ENCODE data around the gene TIGD6. TPM values are rescaled to one million over a fixed set of nuclear protein-coding genes. Genes with fewer than 3 reads are reported as not detected.

Gene TIGD6
- total RNA-seq, 1 experiment from 2014 or later, result 2.1 TPM

DNA sequence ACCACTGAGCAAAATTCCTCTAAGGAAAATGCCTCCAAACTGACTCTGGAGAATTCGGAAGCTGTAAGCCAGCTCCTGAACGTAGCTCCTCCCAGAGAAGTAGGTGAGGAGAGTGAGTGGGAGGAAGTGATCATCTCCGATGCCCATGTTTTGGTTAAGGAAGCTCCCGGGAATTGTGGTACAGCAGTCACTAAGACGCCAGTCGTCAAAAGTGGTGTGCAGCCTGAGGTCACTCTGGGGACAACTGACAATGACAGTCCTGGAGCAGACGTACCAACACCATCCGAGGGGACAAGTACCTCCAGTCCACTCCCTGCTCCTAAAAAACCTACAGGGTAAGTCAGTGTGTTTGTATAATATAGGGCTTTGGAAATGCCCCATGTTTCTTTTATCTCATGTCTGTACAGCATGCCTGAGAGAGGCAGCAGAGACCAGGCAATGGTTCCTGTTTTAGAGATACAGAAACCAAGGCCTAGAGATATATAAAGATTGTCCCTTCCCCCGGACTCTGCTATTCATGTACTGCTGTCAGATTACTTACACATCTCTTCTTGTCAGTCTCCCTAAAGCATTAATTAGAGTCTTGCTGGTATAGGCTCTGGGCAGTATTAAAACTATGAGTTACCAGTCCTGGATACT lies 24.0 kb upstream of the TIGD6 start (continued):
- TF ChIP-seq, protein P1, sequence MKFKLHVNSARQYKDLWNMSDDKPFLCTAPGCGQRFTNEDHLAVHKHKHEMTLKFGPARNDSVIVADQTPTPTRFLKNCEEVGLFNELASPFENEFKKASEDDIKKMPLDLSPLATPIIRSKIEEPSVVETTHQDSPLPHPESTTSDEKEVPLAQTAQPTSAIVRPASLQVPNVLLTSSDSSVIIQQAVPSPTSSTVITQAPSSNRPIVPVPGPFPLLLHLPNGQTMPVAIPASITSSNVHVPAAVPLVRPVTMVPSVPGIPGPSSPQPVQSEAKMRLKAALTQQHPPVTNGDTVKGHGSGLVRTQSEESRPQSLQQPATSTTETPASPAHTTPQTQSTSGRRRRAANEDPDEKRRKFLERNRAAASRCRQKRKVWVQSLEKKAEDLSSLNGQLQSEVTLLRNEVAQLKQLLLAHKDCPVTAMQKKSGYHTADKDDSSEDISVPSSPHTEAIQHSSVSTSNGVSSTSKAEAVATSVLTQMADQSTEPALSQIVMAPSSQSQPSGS (CRISPR knock-in tag; IDR thresholded peaks at IDR 0.05; ENCODE audit: borderline replicate concordance, low read depth), result no peak
- no peak for TF ChIP-seq ZNF671 (CRISPR knock-in tag; IDR thresholded peaks at IDR 0.05)
- TF ChIP-seq, protein P2, sequence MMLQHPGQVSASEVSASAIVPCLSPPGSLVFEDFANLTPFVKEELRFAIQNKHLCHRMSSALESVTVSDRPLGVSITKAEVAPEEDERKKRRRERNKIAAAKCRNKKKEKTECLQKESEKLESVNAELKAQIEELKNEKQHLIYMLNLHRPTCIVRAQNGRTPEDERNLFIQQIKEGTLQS (CRISPR knock-in tag; conservative IDR thresholded peaks at IDR 0.05), result no peak

DNA sequence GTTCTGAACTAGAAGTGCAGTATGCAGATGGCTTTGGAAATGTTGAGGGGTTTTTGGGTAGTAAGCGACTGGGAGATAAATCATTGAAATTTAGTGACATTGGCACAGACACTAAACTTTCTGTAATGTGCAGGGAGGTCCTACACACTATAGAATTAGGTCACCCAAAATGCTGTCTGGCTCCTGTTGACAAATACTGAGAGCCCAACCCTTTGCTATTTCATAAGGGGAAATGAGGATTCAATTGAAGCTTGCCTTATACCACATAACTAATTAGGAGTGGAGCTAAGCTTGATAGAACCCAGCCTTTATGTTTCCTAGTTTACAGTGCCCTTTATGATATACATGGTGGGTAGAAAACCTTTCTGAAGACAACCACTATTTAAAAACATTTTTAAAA lies 22.7 kb upstream of the TIGD6 start:
- no peak for ATAC-seq
- H3K27me3 Mint-ChIP-seq (ENCODE audit: low read depth), result no peaks in the 10 kb centered on the region
- peaks cover 77% of the 10 kb centered on the region for H3K36me3 Mint-ChIP-seq
- H3K27ac Mint-ChIP-seq, result no peak overlapping the region; the same call in 1 of the 2 replicates
- POLR2A ChIA-PET, result no interaction called here
- no peaks in the 10 kb centered on the region for H3K9me3 Mint-ChIP-seq
- CTCF ChIA-PET, result interaction anchor here (0.7 to 1.0 kb wide), 3 partner anchors 33 to 756 kb away, joined by 3 to 4 read pairs (median 4); no protein-coding TSS in a partner anchor
- DNase-seq (ENCODE audit: low spot score), result no peak
- TF ChIP-seq OVOL2 (CRISPR knock-in tag; IDR thresholded peaks at IDR 0.05; ENCODE audit: borderline replicate concordance) (no peak), IRF2 (CRISPR knock-in tag; IDR thresholded peaks at IDR 0.05; ENCODE audit: borderline replicate concordance, low read depth) (no peak), PRRX2 (CRISPR knock-in tag; IDR thresholded peaks at IDR 0.05) (no peak), RELA (CRISPR knock-in tag; IDR thresholded peaks at IDR 0.05; ENCODE audit: borderline replicate concordance) (no peak), SMAD3 (CRISPR knock-in tag; IDR thresholded peaks at IDR 0.05; ENCODE audit: borderline replicate concordance) (no peak), JUN (CRISPR knock-in tag; IDR thresholded peaks at IDR 0.05) (no peak), ZNF121 (CRISPR knock-in tag; IDR thresholded peaks at IDR 0.05) (no peak)
- TF ChIP-seq, protein P3, sequence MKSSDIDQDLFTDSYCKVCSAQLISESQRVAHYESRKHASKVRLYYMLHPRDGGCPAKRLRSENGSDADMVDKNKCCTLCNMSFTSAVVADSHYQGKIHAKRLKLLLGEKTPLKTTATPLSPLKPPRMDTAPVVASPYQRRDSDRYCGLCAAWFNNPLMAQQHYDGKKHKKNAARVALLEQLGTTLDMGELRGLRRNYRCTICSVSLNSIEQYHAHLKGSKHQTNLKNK (CRISPR knock-in tag; IDR thresholded peaks at IDR 0.05), result no peak
- TF ChIP-seq, protein P4, sequence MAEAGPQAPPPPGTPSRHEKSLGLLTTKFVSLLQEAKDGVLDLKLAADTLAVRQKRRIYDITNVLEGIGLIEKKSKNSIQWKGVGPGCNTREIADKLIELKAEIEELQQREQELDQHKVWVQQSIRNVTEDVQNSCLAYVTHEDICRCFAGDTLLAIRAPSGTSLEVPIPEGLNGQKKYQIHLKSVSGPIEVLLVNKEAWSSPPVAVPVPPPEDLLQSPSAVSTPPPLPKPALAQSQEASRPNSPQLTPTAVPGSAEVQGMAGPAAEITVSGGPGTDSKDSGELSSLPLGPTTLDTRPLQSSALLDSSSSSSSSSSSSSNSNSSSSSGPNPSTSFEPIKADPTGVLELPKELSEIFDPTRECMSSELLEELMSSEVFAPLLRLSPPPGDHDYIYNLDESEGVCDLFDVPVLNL (CRISPR knock-in tag; IDR thresholded peaks at IDR 0.05; ENCODE audit: borderline replicate concordance, low read depth), result no peak
- peaks cover 32% of the 10 kb centered on the region for H3K4me1 Mint-ChIP-seq
- H3K4me3 Mint-ChIP-seq, result no peak overlapping the region

DNA sequence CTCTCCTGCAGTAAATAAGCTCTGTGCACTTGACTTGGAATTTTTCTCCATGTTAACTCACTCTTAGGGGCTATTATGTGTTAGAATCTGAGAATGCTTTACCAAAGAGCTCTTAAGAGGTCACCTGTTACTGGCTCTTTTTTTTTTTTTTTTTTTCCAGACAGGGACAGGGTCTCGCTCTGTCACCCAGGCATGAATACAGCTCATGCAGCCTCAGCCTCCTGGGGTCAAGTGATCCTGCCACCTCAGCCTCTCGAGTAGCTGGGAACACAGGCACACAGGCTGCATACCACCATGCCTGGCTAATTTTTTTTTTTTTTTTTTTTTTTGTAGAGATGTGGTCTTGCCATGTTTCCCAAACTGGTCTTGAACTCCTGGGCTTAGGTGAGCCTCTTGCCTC lies 22.2 kb upstream of the TIGD6 start:
- peaks cover 73% of the 10 kb centered on the region for H3K36me3 Mint-ChIP-seq
- H3K4me3 Mint-ChIP-seq, result no peak overlapping the region; the same call in 1 of the 2 replicates
- peak overlapping the region; percentile 92 for H3K27ac Mint-ChIP-seq
- CTCF ChIA-PET, result interaction anchor here (0.7 to 1.2 kb wide), 5 partner anchors 32 to 756 kb away, joined by 3 to 4 read pairs (median 3); no protein-coding TSS in a partner anchor
- no peak for DNase-seq (ENCODE audit: low spot score)
- no peaks in the 10 kb centered on the region for H3K27me3 Mint-ChIP-seq (ENCODE audit: low read depth)
- H3K9me3 Mint-ChIP-seq, result no peaks in the 10 kb centered on the region
- POLR2A ChIA-PET, result no interaction called here
- no peak for ATAC-seq
- H3K4me1 Mint-ChIP-seq, result peaks cover 28% of the 10 kb centered on the region
- TF ChIP-seq, protein P5, sequence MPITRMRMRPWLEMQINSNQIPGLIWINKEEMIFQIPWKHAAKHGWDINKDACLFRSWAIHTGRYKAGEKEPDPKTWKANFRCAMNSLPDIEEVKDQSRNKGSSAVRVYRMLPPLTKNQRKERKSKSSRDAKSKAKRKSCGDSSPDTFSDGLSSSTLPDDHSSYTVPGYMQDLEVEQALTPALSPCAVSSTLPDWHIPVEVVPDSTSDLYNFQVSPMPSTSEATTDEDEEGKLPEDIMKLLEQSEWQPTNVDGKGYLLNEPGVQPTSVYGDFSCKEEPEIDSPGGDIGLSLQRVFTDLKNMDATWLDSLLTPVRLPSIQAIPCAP (CRISPR knock-in tag; IDR thresholded peaks at IDR 0.05), result no peak
- TF ChIP-seq SMAD4 (CRISPR knock-in tag; IDR thresholded peaks at IDR 0.05), result no peak

DNA sequence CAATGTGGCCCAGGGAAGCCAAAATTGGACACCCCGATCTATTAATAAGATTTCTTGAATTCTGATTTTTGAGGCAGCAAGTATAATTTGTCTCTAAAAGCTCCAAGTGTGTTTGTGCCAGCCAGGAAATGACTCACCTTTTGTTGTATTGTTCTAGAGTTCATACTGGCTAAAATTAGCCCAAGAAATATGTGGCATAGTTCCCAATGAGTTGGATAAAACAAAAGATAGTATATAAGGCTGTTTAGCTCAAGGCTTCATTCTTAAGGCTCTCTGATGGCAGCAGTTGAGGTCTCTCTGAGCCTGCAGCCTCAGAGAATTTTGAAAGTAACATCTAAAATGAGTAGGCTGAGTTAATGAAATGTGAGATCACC lies 21.7 kb upstream of the TIGD6 start:
- no peaks in the 10 kb centered on the region for H3K9me3 Mint-ChIP-seq
- H3K36me3 Mint-ChIP-seq, result peaks cover 76% of the 10 kb centered on the region
- ChIA-PET POLR2A (no interaction called here), CTCF (interaction anchor here (0.7 to 1.2 kb wide), 6 partner anchors 23 to 327 kb away, joined by 3 to 4 read pairs (median 3); no protein-coding TSS in a partner anchor)
- peaks cover 27% of the 10 kb centered on the region for H3K4me1 Mint-ChIP-seq
- H3K4me3 Mint-ChIP-seq, result peak overlapping the region; percentile 24
- ATAC-seq (no peak), DNase-seq (ENCODE audit: low spot score) (no peak)
- TF ChIP-seq ZNF416 (CRISPR knock-in tag; IDR thresholded peaks at IDR 0.05) (no peak), EMX1 (CRISPR knock-in tag; IDR thresholded peaks at IDR 0.05) (no peak), TEAD1 (CRISPR knock-in tag; IDR thresholded peaks at IDR 0.05) (no peak), MYBL2 (CRISPR knock-in tag; IDR thresholded peaks at IDR 0.05) (no peak), RORB (CRISPR knock-in tag; IDR thresholded peaks at IDR 0.05) (no peak)
- TF ChIP-seq, protein P6, sequence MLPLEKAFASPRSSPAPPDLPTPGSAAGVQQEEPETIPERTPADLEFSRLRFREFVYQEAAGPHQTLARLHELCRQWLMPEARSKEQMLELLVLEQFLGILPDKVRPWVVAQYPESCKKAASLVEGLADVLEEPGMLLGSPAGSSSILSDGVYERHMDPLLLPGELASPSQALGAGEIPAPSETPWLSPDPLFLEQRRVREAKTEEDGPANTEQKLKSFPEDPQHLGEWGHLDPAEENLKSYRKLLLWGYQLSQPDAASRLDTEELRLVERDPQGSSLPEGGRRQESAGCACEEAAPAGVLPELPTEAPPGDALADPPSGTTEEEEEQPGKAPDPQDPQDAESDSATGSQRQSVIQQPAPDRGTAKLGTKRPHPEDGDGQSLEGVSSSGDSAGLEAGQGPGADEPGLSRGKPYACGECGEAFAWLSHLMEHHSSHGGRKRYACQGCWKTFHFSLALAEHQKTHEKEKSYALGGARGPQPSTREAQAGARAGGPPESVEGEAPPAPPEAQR (CRISPR knock-in tag; IDR thresholded peaks at IDR 0.05), result no peak
- TF ChIP-seq, protein P7, sequence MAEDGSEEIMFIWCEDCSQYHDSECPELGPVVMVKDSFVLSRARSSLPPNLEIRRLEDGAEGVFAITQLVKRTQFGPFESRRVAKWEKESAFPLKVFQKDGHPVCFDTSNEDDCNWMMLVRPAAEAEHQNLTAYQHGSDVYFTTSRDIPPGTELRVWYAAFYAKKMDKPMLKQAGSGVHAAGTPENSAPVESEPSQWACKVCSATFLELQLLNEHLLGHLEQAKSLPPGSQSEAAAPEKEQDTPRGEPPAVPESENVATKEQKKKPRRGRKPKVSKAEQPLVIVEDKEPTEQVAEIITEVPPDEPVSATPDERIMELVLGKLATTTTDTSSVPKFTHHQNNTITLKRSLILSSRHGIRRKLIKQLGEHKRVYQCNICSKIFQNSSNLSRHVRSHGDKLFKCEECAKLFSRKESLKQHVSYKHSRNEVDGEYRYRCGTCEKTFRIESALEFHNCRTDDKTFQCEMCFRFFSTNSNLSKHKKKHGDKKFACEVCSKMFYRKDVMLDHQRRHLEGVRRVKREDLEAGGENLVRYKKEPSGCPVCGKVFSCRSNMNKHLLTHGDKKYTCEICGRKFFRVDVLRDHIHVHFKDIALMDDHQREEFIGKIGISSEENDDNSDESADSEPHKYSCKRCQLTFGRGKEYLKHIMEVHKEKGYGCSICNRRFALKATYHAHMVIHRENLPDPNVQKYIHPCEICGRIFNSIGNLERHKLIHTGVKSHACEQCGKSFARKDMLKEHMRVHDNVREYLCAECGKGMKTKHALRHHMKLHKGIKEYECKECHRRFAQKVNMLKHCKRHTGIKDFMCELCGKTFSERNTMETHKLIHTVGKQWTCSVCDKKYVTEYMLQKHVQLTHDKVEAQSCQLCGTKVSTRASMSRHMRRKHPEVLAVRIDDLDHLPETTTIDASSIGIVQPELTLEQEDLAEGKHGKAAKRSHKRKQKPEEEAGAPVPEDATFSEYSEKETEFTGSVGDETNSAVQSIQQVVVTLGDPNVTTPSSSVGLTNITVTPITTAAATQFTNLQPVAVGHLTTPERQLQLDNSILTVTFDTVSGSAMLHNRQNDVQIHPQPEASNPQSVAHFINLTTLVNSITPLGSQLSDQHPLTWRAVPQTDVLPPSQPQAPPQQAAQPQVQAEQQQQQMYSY (CRISPR knock-in tag; IDR thresholded peaks at IDR 0.05), result no peak
- no peaks in the 10 kb centered on the region for H3K27me3 Mint-ChIP-seq (ENCODE audit: low read depth)
- H3K27ac Mint-ChIP-seq, result peak overlapping the region; percentile 92

Data from WTC11 (cell line).